ENCODE results near the gene KCNH3.
"Not testable (repeated sequence)": the region's sequence is repeated elsewhere in the genome, so short reads cannot be mapped to it uniquely, and the experiment has no call there.

DNA sequence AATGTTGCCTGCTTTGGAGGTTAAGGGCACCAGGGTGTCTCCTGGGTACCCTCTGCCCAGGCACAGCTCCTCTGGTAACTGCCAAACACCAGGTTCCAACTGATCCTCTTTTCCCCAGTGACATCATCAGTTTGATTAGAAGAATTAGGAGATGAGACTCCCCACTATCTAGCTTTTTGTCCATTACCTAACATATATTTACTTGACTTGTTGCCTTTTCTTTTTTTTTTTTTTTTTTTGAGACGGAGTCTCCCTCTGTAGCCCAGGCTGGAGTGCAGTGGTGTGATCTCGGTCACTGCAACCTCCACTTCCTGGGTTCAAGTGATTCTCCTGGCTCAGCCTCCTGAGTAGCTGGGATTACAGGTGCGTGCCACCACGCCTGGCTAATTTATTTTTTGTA is 66.7 kb downstream of the KCNH3 start, which contains the start of gene FAM186B:
- TF ChIP-seq, protein P1, sequence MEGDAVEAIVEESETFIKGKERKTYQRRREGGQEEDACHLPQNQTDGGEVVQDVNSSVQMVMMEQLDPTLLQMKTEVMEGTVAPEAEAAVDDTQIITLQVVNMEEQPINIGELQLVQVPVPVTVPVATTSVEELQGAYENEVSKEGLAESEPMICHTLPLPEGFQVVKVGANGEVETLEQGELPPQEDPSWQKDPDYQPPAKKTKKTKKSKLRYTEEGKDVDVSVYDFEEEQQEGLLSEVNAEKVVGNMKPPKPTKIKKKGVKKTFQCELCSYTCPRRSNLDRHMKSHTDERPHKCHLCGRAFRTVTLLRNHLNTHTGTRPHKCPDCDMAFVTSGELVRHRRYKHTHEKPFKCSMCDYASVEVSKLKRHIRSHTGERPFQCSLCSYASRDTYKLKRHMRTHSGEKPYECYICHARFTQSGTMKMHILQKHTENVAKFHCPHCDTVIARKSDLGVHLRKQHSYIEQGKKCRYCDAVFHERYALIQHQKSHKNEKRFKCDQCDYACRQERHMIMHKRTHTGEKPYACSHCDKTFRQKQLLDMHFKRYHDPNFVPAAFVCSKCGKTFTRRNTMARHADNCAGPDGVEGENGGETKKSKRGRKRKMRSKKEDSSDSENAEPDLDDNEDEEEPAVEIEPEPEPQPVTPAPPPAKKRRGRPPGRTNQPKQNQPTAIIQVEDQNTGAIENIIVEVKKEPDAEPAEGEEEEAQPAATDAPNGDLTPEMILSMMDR (IDR thresholded peaks at IDR 0.05; ENCODE audit: insufficient read depth, low read length), result not testable (repeated sequence)
- TF ChIP-seq REST (IDR thresholded peaks at IDR 0.05; ENCODE audit: insufficient replicate concordance, low read depth), result not testable (repeated sequence)
